Measurements from ENCODE around the gene CDKN2AIP.

- no peak for TF ChIP-seq KDM1A (IDR thresholded peaks at IDR 0.05; ENCODE audit: low read depth)
- no peak for TF ChIP-seq USF2 (IDR thresholded peaks at IDR 0.05)
- TF ChIP-seq CTCF (IDR thresholded peaks at IDR 0.05): no peak
- no peak for TF ChIP-seq HDAC2 (IDR thresholded peaks at IDR 0.05)
- no peak for TF ChIP-seq MAFK (IDR thresholded peaks at IDR 0.05; ENCODE audit: partially characterized antibody)
- TF ChIP-seq KDM5A (IDR thresholded peaks at IDR 0.05): no peak
- TF ChIP-seq POLR2A (IDR thresholded peaks at IDR 0.05; ENCODE audit: low read length): no peak
- no peak for TF ChIP-seq RCOR1 (IDR thresholded peaks at IDR 0.05; ENCODE audit: low read depth, low read length)
Measured at GRCh38 chr4:183470821-183471220, 26.4 kb downstream of the CDKN2AIP start.
